GM06990 (cell line): ENCODE results near the gene ARHGAP9.
A peak's percentile ranks its signal among the peaks of the same experiment; 100 is the strongest.

Experiments used
- DNase-seq: peaks from one replicate; pipeline ENCODE4 v3.0.0-alpha.2; 2011; ENCODE audit not compliant: insufficient read length; ENCODE audit errors: extremely low read depth
- H3K27me3 ChIP-seq: replicated peaks from 2 replicates; pipeline ENCODE4 v1.6.0; 2011; ENCODE audit warnings: low read length; ENCODE audit not compliant: control insufficient read depth, insufficient read depth
- H3K36me3 ChIP-seq: 2 replicates; pipeline ENCODE4 v1.5.1; 2011; ENCODE audit warnings: low read length; ENCODE audit not compliant: control insufficient read depth, insufficient read depth
- H3K4me3 ChIP-seq: replicated peaks from 2 replicates; pipeline ENCODE4 v1.5.1; 2011; ENCODE audit warnings: low read depth, mild to moderate bottlenecking, control low read depth, low read length
- TF ChIP-seq, protein P1 (sequence below): IDR thresholded peaks from 2 replicates; pipeline ENCODE4 v1.5.1; 2011; ENCODE audit warnings: low read length, control low read depth, mild to moderate bottlenecking, inconsistent platforms; ENCODE audit not compliant: insufficient read depth, poor library complexity, severe bottlenecking

The ARHGAP9 gene

DNA sequence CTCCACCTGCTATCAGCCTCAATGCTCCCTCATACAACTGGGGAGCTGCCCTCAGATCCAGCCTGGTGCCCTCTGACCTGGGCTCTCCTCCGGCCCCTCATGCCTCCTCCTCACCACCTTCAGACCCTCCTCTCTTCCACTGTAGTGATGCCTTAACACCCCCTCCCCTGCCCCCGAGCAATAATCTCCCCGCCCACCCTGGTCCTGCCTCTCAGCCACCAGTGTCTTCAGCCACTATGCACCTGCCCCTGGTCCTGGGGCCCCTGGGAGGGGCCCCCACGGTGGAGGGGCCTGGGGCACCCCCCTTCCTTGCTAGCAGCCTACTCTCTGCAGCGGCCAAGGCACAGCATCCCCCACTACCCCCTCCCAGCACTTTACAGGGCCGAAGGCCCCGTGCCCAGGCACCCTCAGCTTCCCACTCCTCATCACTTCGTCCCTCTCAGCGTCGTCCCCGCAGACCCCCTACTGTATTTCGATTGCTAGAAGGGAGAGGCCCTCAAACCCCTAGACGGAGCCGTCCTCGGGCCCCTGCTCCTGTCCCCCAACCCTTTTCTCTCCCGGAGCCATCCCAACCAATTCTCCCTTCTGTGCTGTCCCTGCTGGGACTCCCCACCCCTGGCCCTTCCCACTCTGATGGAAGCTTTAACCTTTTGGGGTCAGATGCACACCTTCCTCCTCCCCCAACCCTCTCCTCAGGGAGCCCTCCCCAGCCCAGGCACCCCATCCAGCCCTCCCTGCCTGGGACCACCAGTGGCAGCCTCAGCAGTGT is 46.1 kb upstream of the ARHGAP9 start:
- TF ChIP-seq, protein P1, sequence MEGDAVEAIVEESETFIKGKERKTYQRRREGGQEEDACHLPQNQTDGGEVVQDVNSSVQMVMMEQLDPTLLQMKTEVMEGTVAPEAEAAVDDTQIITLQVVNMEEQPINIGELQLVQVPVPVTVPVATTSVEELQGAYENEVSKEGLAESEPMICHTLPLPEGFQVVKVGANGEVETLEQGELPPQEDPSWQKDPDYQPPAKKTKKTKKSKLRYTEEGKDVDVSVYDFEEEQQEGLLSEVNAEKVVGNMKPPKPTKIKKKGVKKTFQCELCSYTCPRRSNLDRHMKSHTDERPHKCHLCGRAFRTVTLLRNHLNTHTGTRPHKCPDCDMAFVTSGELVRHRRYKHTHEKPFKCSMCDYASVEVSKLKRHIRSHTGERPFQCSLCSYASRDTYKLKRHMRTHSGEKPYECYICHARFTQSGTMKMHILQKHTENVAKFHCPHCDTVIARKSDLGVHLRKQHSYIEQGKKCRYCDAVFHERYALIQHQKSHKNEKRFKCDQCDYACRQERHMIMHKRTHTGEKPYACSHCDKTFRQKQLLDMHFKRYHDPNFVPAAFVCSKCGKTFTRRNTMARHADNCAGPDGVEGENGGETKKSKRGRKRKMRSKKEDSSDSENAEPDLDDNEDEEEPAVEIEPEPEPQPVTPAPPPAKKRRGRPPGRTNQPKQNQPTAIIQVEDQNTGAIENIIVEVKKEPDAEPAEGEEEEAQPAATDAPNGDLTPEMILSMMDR, result no peak
- no peaks in the 10 kb centered on the region for H3K27me3 ChIP-seq
- peaks cover 37% of the 10 kb centered on the region for H3K36me3 ChIP-seq
- DNase-seq, result no peak
- no peak overlapping the region for H3K4me3 ChIP-seq

GRCh38 chr12:57524814-57525614 is 45.3 kb upstream of the ARHGAP9 start:
- H3K36me3 ChIP-seq, result peaks cover 32% of the 10 kb centered on the region
- TF ChIP-seq, protein P1, result no peak
- no peaks in the 10 kb centered on the region for H3K27me3 ChIP-seq
- no peak for DNase-seq
- no peak overlapping the region for H3K4me3 ChIP-seq

GRCh38 chr12:57523706-57524614 is 44.3 kb upstream of the ARHGAP9 start:
- Histone ChIP-seq H3K27me3 (no peaks in the 10 kb centered on the region), H3K4me3 (peak overlapping the region; percentile 93), H3K36me3 (peaks cover 25% of the 10 kb centered on the region)
- no peak for DNase-seq
- TF ChIP-seq, protein P1, result no peak

GRCh38 chr12:57522887-57523705 is 43.4 kb upstream of the ARHGAP9 start:
- no peak for DNase-seq
- peaks cover 21% of the 10 kb centered on the region for H3K36me3 ChIP-seq
- TF ChIP-seq, protein P1, result no peak
- no peaks in the 10 kb centered on the region for H3K27me3 ChIP-seq
- H3K4me3 ChIP-seq, result peak overlapping the region; percentile 93
